Smooth muscle cell (in vitro differentiated cells): Measurements from ENCODE around the gene TSPAN12. TPM values are rescaled to one million over a fixed set of nuclear protein-coding genes. Genes with fewer than 3 reads are reported as not detected.

Experiments
- DNase-seq: peaks from one replicate; lab custom pipeline; 2025; ENCODE audit not compliant: unreplicated experiment; lab: John Stamatoyannopoulos, UW
- H2AFZ ChIP-seq: fragments of 200-600 bp; sonication (generic); 2 replicates; pipeline ENCODE4 v1.6.0; 2016; ENCODE audit warnings: antibody characterized with exemption, low read depth, mild to moderate bottlenecking
- H3F3A ChIP-seq: fragments of 200-600 bp; sonication (generic); 2 replicates; pipeline ENCODE4 v1.6.0; 2017; ENCODE audit warnings: antibody characterized with exemption, low read depth
- H3K27ac ChIP-seq: fragments of 200-600 bp; sonication (generic); 2 replicates; pipeline ENCODE4 v1.5.1; 2016; ENCODE audit warnings: low read depth, mild to moderate bottlenecking
- H3K27me3 ChIP-seq: fragments of 200-600 bp; sonication (generic); 2 replicates; pipeline ENCODE4 v1.6.1; 2016; ENCODE audit warnings: low read depth, mild to moderate bottlenecking
- H3K36me3 ChIP-seq: fragments of 200-600 bp; sonication (generic); 2 replicates; pipeline ENCODE4 v1.5.1; 2016; ENCODE audit warnings: low read depth
- H3K4me1 ChIP-seq: fragments of 200-600 bp; sonication (generic); 2 replicates; pipeline ENCODE4 v1.5.1; 2016; ENCODE audit warnings: low read depth
- H3K4me2 ChIP-seq: fragments of 200-600 bp; sonication (generic); 2 replicates; pipeline ENCODE4 v1.6.0; 2016; ENCODE audit warnings: mild to moderate bottlenecking
- H3K4me3 ChIP-seq: fragments of 200-600 bp; sonication (generic); 2 replicates; pipeline ENCODE4 v1.5.1; 2016; ENCODE audit warnings: mild to moderate bottlenecking
- H3K79me2 ChIP-seq: fragments of 200-600 bp; sonication (generic); 2 replicates; pipeline ENCODE4 v1.6.0; 2016; ENCODE audit warnings: low read depth, mild to moderate bottlenecking
- H3K9ac ChIP-seq: fragments of 200-600 bp; sonication (generic); 2 replicates; pipeline ENCODE4 v1.6.0; 2016; ENCODE audit warnings: low read depth
- H3K9me3 ChIP-seq: fragments of 200-600 bp; sonication (generic); replicated peaks from 2 replicates; pipeline ENCODE4 v1.5.1; 2016; ENCODE audit warnings: low read depth
- H4K20me1 ChIP-seq: fragments of 200-600 bp; sonication (generic); 2 replicates; pipeline ENCODE4 v1.6.0; 2016; ENCODE audit warnings: low read depth
- WGBS: methylation state at CpG from one replicate; pipeline ENCODE4 v1.1.7; 2016; ENCODE audit warnings: low lambda C conversion rate; 5-methylcytosine and 5-hydroxymethylcytosine counted together
- polyA plus RNA-seq: library from polyadenylated mRNA; unstranded; fragments of >200 nt; fragmentation: Nextera tagmentation; extraction: Ambion mirVana; gene quantifications from 2 replicates; pipeline ENCODE4 v1.2.1, GENCODE V29; 2016
- total RNA-seq: library from RNA; depleted of rRNA; stranded (reverse); fragments of >200 nt; gene quantifications from 2 replicates; pipeline ENCODE4 v1.2.3, GENCODE V29; 2014
- TF ChIP-seq, protein P1 (sequence below): fragments of 200-600 bp; sonication (generic); IDR thresholded peaks from 2 replicates; pipeline ENCODE4 v1.5.1; 2017; ENCODE audit warnings: borderline replicate concordance, mild to moderate bottlenecking, antibody characterized with exemption; ENCODE audit not compliant: insufficient read depth, poor library complexity, severe bottlenecking

TSPAN12 gene
- total and polyA plus RNA-seq, 2 experiments from 2014 or later = 3.7 to 5.8 TPM

DNA sequence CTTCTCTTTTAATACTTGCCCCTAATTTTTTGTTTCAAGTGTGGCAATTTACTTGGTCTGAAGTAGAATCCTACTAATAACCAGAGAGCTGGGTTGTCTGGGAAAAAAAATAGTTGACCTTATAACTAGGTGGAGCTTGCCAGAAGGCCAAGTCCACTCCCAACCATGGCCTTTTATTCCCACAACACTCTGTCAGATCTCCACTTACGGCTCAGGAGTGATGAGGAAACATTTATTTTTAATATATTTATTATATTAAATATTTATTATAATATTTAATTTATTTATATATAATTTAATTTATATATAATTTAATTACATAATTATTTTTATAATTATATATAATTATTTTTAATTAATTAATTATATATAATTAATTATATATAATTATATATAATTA is 58.8 kb downstream of the TSPAN12 start:
- H3K9ac ChIP-seq = no peak overlapping the region
- WGBS = 100% methylated on average over 1 of the region's 1 CpG
- H3F3A ChIP-seq = no peaks in the 10 kb centered on the region
- DNase-seq = no peak
- no peak overlapping the region for H3K27ac ChIP-seq
- H3K4me3 ChIP-seq = no peak overlapping the region
- no peaks in the 10 kb centered on the region for H3K4me1 ChIP-seq
- H3K79me2 ChIP-seq = no peaks in the 10 kb centered on the region
- H3K27me3 ChIP-seq = no peaks in the 10 kb centered on the region
- no peak overlapping the region for H3K4me2 ChIP-seq
- no peaks in the 10 kb centered on the region for H3K9me3 ChIP-seq
- TF ChIP-seq, protein P1, sequence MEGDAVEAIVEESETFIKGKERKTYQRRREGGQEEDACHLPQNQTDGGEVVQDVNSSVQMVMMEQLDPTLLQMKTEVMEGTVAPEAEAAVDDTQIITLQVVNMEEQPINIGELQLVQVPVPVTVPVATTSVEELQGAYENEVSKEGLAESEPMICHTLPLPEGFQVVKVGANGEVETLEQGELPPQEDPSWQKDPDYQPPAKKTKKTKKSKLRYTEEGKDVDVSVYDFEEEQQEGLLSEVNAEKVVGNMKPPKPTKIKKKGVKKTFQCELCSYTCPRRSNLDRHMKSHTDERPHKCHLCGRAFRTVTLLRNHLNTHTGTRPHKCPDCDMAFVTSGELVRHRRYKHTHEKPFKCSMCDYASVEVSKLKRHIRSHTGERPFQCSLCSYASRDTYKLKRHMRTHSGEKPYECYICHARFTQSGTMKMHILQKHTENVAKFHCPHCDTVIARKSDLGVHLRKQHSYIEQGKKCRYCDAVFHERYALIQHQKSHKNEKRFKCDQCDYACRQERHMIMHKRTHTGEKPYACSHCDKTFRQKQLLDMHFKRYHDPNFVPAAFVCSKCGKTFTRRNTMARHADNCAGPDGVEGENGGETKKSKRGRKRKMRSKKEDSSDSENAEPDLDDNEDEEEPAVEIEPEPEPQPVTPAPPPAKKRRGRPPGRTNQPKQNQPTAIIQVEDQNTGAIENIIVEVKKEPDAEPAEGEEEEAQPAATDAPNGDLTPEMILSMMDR = no peak
- no peaks in the 10 kb centered on the region for H4K20me1 ChIP-seq
- no peaks in the 10 kb centered on the region for H3K36me3 ChIP-seq
- no peak overlapping the region for H2AFZ ChIP-seq

DNA sequence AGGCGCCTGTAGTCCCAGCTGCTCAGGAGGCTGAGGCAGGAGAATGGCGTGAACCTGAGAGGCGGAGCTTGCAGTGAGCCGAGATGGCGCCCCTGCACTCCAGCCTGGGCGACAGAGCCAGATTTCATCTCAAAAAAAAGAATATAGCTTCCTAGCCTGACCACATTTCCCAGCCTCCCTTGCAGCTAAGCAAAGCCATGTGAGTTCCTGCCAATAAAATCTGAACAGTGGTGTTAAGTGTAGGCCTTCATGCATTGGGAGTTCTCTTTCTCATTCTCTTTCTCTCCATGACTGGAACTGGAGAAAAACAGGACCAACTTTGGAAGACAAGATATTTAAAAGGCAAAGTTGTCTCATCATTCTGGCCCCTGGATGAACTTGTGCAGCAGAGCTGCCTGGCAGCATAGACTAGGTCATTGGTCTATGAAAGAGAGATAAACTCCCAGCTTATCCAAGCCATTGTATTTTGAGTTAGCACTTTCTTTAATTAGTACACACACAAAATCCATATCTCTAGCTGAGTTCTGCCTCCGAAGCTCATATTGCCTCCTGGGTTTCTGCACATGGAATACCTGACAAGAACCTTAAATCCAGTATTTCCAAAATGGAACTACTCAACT is 60.8 kb downstream of the TSPAN12 start:
- DNase-seq = no peak
- TF ChIP-seq, protein P1 = no peak

DNA sequence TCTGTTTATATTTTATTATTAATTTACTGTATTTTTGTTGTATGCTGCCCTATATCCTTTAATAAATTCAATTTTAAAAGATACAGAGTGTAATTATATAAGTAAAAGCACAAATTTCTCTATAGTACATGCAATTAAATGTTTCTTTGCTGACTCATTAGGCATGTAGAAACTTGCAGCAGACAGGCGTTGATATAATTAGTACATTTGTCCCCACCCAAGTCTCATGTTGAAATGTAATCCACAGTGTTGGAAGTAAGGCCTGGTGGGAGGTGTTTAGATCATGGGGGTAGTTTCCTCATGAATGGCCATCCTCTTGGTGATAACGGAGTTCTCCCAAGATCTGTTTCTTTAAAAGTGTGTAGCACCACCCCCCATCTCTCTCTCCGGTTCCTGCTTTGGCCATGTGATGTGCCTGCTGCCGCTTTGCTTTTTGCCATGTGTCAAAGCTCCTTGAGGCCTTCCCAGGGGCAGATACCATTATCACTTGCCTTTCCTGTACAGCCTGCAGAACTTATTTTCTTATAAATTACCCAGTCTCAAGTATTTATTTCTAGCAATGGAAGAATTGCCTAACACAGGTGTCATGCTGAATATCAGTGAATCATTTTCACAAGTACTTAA is 63.7 kb downstream of the TSPAN12 start:
- no peak for DNase-seq
- Histone ChIP-seq H3K27ac (no peak overlapping the region), H3K4me3 (no peak overlapping the region), H3K9me3 (no peaks in the 10 kb centered on the region), H3K4me1 (no peaks in the 10 kb centered on the region), H3K27me3 (no peaks in the 10 kb centered on the region), H3K36me3 (no peaks in the 10 kb centered on the region), H3F3A (no peaks in the 10 kb centered on the region), H3K4me2 (no peak overlapping the region), H4K20me1 (no peaks in the 10 kb centered on the region), H2AFZ (no peak overlapping the region), H3K9ac (no peak overlapping the region), H3K79me2 (no peaks in the 10 kb centered on the region)
- TF ChIP-seq, protein P1 = no peak
- WGBS = 66% methylated on average over 4 of the region's 4 CpGs

More for the DNA sequence above, 60.8 kb downstream of the TSPAN12 start:
- Histone ChIP-seq H3K4me3 (no peak overlapping the region), H3F3A (no peaks in the 10 kb centered on the region), H4K20me1 (no peaks in the 10 kb centered on the region), H3K9me3 (no peaks in the 10 kb centered on the region), H2AFZ (no peak overlapping the region), H3K4me2 (no peak overlapping the region), H3K36me3 (no peaks in the 10 kb centered on the region), H3K4me1 (no peaks in the 10 kb centered on the region), H3K27me3 (no peaks in the 10 kb centered on the region), H3K9ac (no peak overlapping the region), H3K79me2 (no peaks in the 10 kb centered on the region), H3K27ac (no peak overlapping the region)
- WGBS = 96% methylated on average over 7 of the region's 7 CpGs
